ENCODE results near the gene COPB1. TPM values are rescaled to one million over a fixed set of nuclear protein-coding genes. Genes with fewer than 3 reads are reported as not detected.

The COPB1 gene
- total RNA-seq, 4 donors from 2014 or later: 46.4 to 59.1 (median 52.4) TPM

- TF ChIP-seq CTCF (IDR thresholded peaks at IDR 0.05 in 4 of 5, conservative IDR thresholded peaks at IDR 0.05 in 1 of 5) (no peak), POLR2A (IDR thresholded peaks at IDR 0.05) (no peak)
- no peak overlapping the region for H3K27ac ChIP-seq
- H3K9me3 ChIP-seq: no peaks in the 10 kb centered on the region
- H3K36me3 ChIP-seq: no peaks in the 10 kb centered on the region
- ATAC-seq (no peak), DNase-seq (no peak)
- H3K4me3 ChIP-seq: no peak overlapping the region
- no peaks in the 10 kb centered on the region for H3K4me1 ChIP-seq
- no peaks in the 10 kb centered on the region for H3K27me3 ChIP-seq
- intact Hi-C loops (cut with DNase I; ENCODE audit: low total_unique reads): no loop called here
- in situ Hi-C loops (cut with MboI; ENCODE audit: low sequenced_read_pairs in 4 of 4): loop anchor here in 1 of 4 donors (25.0 kb wide), 1 partner anchor 344 kb away; the partner anchor contains the start of gene CYP2R1
These were observed 43.6 kb upstream of the COPB1 start for GRCh38 chr11:14543260-14543659.

- TF ChIP-seq CTCF (IDR thresholded peaks at IDR 0.05 in 4 of 5, conservative IDR thresholded peaks at IDR 0.05 in 1 of 5): no peak
- TF ChIP-seq POLR2A (IDR thresholded peaks at IDR 0.05): no peak
- H3K27ac ChIP-seq: no peak overlapping the region
- H3K4me3 ChIP-seq: no peak overlapping the region
- ATAC-seq (no peak), DNase-seq (no peak)
- no peaks in the 10 kb centered on the region for H3K9me3 ChIP-seq
- H3K27me3 ChIP-seq: no peaks in the 10 kb centered on the region
- H3K4me1 ChIP-seq: no peaks in the 10 kb centered on the region
- intact Hi-C loops (cut with DNase I; ENCODE audit: low total_unique reads): no loop called here
- H3K36me3 ChIP-seq: no peaks in the 10 kb centered on the region
- in situ Hi-C loops (cut with MboI; ENCODE audit: low sequenced_read_pairs in 4 of 4): loop anchor here in 1 of 4 donors (25.0 kb wide), 1 partner anchor 345 kb away; the partner anchor contains the start of gene CYP2R1
These were observed 42.7 kb upstream of the COPB1 start for GRCh38 chr11:14542324-14542723.

DNA sequence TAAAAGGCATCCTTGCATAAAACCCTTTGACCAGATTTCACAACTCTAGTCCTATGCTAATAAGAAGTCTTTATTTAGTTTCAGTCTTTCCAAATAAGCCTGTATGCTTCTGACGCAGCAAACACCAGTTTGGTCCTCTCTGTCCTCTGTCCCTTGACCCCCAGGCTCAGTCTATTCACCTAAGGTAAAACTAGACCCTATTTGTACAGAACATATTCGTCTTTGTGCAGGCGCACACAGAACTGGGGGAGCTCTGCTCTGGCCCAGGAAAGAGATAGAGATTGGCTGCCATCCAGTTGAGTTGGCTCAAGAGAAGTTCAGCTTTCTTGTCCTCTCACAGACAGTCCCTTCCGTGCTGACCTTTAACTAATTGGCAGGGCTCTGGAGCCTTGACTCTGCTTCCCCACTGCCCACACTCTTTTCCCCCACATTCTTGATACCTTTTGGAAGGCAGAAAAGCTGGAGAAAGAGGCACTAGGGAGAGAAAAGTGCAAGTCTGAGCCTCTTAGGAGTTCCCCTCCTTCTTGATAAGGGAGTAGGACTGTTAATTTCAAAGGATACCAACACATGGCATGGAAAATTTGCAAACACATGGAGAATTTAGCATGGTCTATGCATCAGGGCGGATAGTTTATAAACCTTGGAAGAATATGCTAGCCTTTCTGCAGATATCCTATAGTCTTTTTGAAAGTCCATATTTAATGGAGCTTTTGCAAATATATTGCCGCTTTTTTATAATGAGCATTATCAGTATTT is 41.8 kb upstream of the COPB1 start:
- Histone ChIP-seq H3K27me3 (no peaks in the 10 kb centered on the region), H3K9me3 (no peaks in the 10 kb centered on the region), H3K36me3 (no peaks in the 10 kb centered on the region), H3K4me1 (no peaks in the 10 kb centered on the region), H3K27ac (no peak overlapping the region), H3K4me3 (no peak overlapping the region)
- no peak for TF ChIP-seq POLR2A (IDR thresholded peaks at IDR 0.05)
- TF ChIP-seq CTCF (IDR thresholded peaks at IDR 0.05 in 4 of 5, conservative IDR thresholded peaks at IDR 0.05 in 1 of 5): no peak
- no peak for DNase-seq
- in situ Hi-C loops (cut with MboI; ENCODE audit: low sequenced_read_pairs in 4 of 4) (loop anchor here in 1 of 4 donors (25.0 kb wide), 1 partner anchor 346 kb away; the partner anchor contains the start of gene CYP2R1), intact Hi-C loops (cut with DNase I; ENCODE audit: low total_unique reads) (no loop called here)
- ATAC-seq: no peak

DNA sequence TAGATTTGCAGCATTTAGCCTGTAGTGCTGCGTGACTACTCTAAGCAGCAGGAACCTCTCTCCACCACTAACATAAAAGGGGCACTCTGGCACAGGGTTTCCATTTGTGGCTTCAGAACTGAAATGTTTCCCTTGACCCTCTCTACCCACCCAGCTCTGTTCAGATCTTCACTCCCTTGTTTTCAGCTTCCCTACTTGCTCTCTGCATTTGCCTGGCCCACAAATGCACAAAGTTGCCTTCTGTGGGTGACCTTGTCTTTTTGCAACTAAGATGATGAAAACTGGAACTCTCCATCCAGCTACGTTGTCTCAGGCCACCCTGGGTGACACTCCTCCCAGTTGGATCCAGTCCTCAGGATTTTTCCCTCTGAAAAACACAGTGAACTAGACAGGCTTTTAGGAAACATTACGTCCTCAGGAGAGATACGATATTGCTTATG is 40.4 kb upstream of the COPB1 start:
- no peak overlapping the region for H3K4me3 ChIP-seq
- ATAC-seq (no peak), DNase-seq (no peak)
- H3K27me3 ChIP-seq: no peaks in the 10 kb centered on the region
- no peaks in the 10 kb centered on the region for H3K4me1 ChIP-seq
- H3K9me3 ChIP-seq: no peaks in the 10 kb centered on the region
- in situ Hi-C loops (cut with MboI; ENCODE audit: low sequenced_read_pairs in 4 of 4) (loop anchor here in 1 of 4 donors (25.0 kb wide), 1 partner anchor 347 kb away; the partner anchor contains the start of gene CYP2R1), intact Hi-C loops (cut with DNase I; ENCODE audit: low total_unique reads) (no loop called here)
- TF ChIP-seq POLR2A (IDR thresholded peaks at IDR 0.05): no peak
- no peak for TF ChIP-seq CTCF (IDR thresholded peaks at IDR 0.05 in 4 of 5, conservative IDR thresholded peaks at IDR 0.05 in 1 of 5)
- H3K36me3 ChIP-seq: no peaks in the 10 kb centered on the region
- no peak overlapping the region for H3K27ac ChIP-seq
